ENCODE data around the gene CLRN1. TPM values are rescaled to one million over a fixed set of nuclear protein-coding genes. Genes with fewer than 3 reads are reported as not detected.

Gene CLRN1
- polyA plus RNA-seq, 1 of the 3 experiments (the other 2 are of a cell fraction): not detected

GRCh38 chr3:150975992-150976368 lies 3.5 kb upstream of the CLRN1 start:
- no peak overlapping the region for H3K27ac ChIP-seq (ENCODE audit: low read depth in 2 of 2, low read length in 1 of 2)
- no peaks in the 10 kb centered on the region for H3K36me3 ChIP-seq (replicated peaks in 1 of 2; ENCODE audit: control insufficient read depth in 1 of 2, insufficient read depth in 2 of 2, low read length in 1 of 2)
- H3K27me3 ChIP-seq (ENCODE audit: insufficient read depth): peaks cover 19% of the 10 kb centered on the region
- no peaks in the 10 kb centered on the region for H4K20me1 ChIP-seq (ENCODE audit: insufficient read depth)
- H2AFZ ChIP-seq (ENCODE audit: low read depth): no peak overlapping the region
- H3K9ac ChIP-seq: no peak overlapping the region
- no peaks in the 10 kb centered on the region for H3K9me3 ChIP-seq
- no peak overlapping the region for H3K4me3 ChIP-seq (ENCODE audit: low read depth in 2 of 2, low read length in 1 of 2)
- 5% methylated on average over 3 of the region's 3 CpGs for WGBS (ENCODE audit: low lambda C conversion rate)
- no peak overlapping the region for H3K4me2 ChIP-seq
- H3K79me2 ChIP-seq (ENCODE audit: insufficient read depth): no peaks in the 10 kb centered on the region
- no peaks in the 10 kb centered on the region for H3F3A ChIP-seq (replicated peaks; ENCODE audit: insufficient read depth)
- no peak for DNase-seq
- no peaks in the 10 kb centered on the region for H3K9me2 ChIP-seq
- CTCF ChIA-PET: no interaction called here
- no peak for TF ChIP-seq GABPA (IDR thresholded peaks at IDR 0.05; ENCODE audit: low read depth)
- no peak for TF ChIP-seq GATA2 (CRISPR knock-in tag; IDR thresholded peaks at IDR 0.05)
- no peak for TF ChIP-seq USF1 (IDR thresholded peaks at IDR 0.05; ENCODE audit: borderline replicate concordance, low read depth)
- no peak for TF ChIP-seq SIN3A (IDR thresholded peaks at IDR 0.05; ENCODE audit: borderline replicate concordance, low read depth, low read length)
- no peaks in the 10 kb centered on the region for H3K4me1 ChIP-seq (ENCODE audit: control insufficient read depth in 1 of 2, insufficient read depth in 2 of 2, low read depth in 1 of 2, low read length in 1 of 2)
- POLR2A ChIA-PET: no interaction called here

- DNase-seq: no peak
- no peaks in the 10 kb centered on the region for H3K9me3 ChIP-seq
Observed at GRCh38 chr3:150975086-150975991, 2.8 kb upstream of the CLRN1 start.

GRCh38 chr3:150970665-150971324 lies 1.7 kb downstream of the CLRN1 start:
- Histone ChIP-seq H3K27ac (ENCODE audit: low read depth in 2 of 2, low read length in 1 of 2) (no peak overlapping the region), H3F3A (replicated peaks; ENCODE audit: insufficient read depth) (no peaks in the 10 kb centered on the region), H2AFZ (ENCODE audit: low read depth) (no peak overlapping the region), H3K4me2 (no peak overlapping the region), H3K9ac (no peak overlapping the region), H3K4me1 (ENCODE audit: control insufficient read depth in 1 of 2, insufficient read depth in 2 of 2, low read depth in 1 of 2, low read length in 1 of 2) (no peaks in the 10 kb centered on the region), H3K9me2 (no peaks in the 10 kb centered on the region), H3K9me3 (no peaks in the 10 kb centered on the region), H3K79me2 (ENCODE audit: insufficient read depth) (no peaks in the 10 kb centered on the region), H3K27me3 (ENCODE audit: insufficient read depth) (peaks cover 15% of the 10 kb centered on the region; the same call in 1 of the 2 replicates), H3K36me3 (replicated peaks in 1 of 2; ENCODE audit: control insufficient read depth in 1 of 2, insufficient read depth in 2 of 2, low read length in 1 of 2) (no peaks in the 10 kb centered on the region), H3K4me3 (ENCODE audit: low read depth in 2 of 2, low read length in 1 of 2) (no peak overlapping the region), H4K20me1 (ENCODE audit: insufficient read depth) (no peaks in the 10 kb centered on the region)
- ChIA-PET POLR2A (no interaction called here), CTCF (interaction anchor here (1.1 kb wide), 1 partner anchor 45 kb away, joined by 3 read pairs; no protein-coding TSS in a partner anchor)
- 16% methylated on average over 6 of the region's 6 CpGs for WGBS (ENCODE audit: low lambda C conversion rate)
- DNase-seq: no peak
- TF ChIP-seq TCF12 (IDR thresholded peaks at IDR 0.05) (peak; percentile 29), USF2 (IDR thresholded peaks at IDR 0.05; ENCODE audit: borderline replicate concordance, low read depth, low read length) (no peak), CHD2 (IDR thresholded peaks at IDR 0.05; ENCODE audit: low read length, partially characterized antibody) (no peak), EP300 (IDR thresholded peaks at IDR 0.05; ENCODE audit: borderline replicate concordance in 1 of 2, low read depth in 1 of 2, low read length in 1 of 2) (no peak), FOSL2 (IDR thresholded peaks at IDR 0.05; ENCODE audit: borderline replicate concordance, low read depth) (peak; percentile 74; the same call in 1 of the 2 replicates), JUND (IDR thresholded peaks at IDR 0.05) (peak; percentile 74), USF1 (IDR thresholded peaks at IDR 0.05; ENCODE audit: borderline replicate concordance, low read depth) (peak; percentile 32; the same call in 1 of the 2 replicates), IRF3 (IDR thresholded peaks at IDR 0.05; ENCODE audit: low read depth, low read length) (no peak)
- TF ChIP-seq, protein P1, sequence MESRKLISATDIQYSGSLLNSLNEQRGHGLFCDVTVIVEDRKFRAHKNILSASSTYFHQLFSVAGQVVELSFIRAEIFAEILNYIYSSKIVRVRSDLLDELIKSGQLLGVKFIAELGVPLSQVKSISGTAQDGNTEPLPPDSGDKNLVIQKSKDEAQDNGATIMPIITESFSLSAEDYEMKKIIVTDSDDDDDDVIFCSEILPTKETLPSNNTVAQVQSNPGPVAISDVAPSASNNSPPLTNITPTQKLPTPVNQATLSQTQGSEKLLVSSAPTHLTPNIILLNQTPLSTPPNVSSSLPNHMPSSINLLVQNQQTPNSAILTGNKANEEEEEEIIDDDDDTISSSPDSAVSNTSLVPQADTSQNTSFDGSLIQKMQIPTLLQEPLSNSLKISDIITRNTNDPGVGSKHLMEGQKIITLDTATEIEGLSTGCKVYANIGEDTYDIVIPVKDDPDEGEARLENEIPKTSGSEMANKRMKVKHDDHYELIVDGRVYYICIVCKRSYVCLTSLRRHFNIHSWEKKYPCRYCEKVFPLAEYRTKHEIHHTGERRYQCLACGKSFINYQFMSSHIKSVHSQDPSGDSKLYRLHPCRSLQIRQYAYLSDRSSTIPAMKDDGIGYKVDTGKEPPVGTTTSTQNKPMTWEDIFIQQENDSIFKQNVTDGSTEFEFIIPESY (IDR thresholded peaks at IDR 0.05; ENCODE audit: borderline replicate concordance, low read depth): no peak

More at GRCh38 chr3:150975086-150975991, 2.8 kb upstream of the CLRN1 start:
- peaks cover 19% of the 10 kb centered on the region for H3K27me3 ChIP-seq (ENCODE audit: insufficient read depth)
- no peaks in the 10 kb centered on the region for H3K4me1 ChIP-seq (ENCODE audit: control insufficient read depth in 1 of 2, insufficient read depth in 2 of 2, low read depth in 1 of 2, low read length in 1 of 2)
- H3K4me2 ChIP-seq: no peak overlapping the region
- no peak overlapping the region for H3K4me3 ChIP-seq (ENCODE audit: low read depth in 2 of 2, low read length in 1 of 2)
- no peaks in the 10 kb centered on the region for H3F3A ChIP-seq (replicated peaks; ENCODE audit: insufficient read depth)
- no peak overlapping the region for H3K27ac ChIP-seq (ENCODE audit: low read depth in 2 of 2, low read length in 1 of 2)
- H3K79me2 ChIP-seq (ENCODE audit: insufficient read depth): no peaks in the 10 kb centered on the region
- H2AFZ ChIP-seq (ENCODE audit: low read depth): no peak overlapping the region
- no peak overlapping the region for H3K9ac ChIP-seq
- no peak for TF ChIP-seq FOSL2 (IDR thresholded peaks at IDR 0.05; ENCODE audit: borderline replicate concordance, low read depth)
- WGBS (ENCODE audit: low lambda C conversion rate): 15% methylated on average over 7 of the region's 7 CpGs
- H3K36me3 ChIP-seq (replicated peaks in 1 of 2; ENCODE audit: control insufficient read depth in 1 of 2, insufficient read depth in 2 of 2, low read length in 1 of 2): no peaks in the 10 kb centered on the region
- CTCF ChIA-PET: no interaction called here
- H3K9me2 ChIP-seq: no peaks in the 10 kb centered on the region
- no peaks in the 10 kb centered on the region for H4K20me1 ChIP-seq (ENCODE audit: insufficient read depth)
- POLR2A ChIA-PET: no interaction called here

Measured in SK-N-SH (cell line).